Measurements from ENCODE around the gene UBXN2A. TPM values are rescaled to one million over a fixed set of nuclear protein-coding genes. Genes with fewer than 3 reads are reported as not detected.

Gene UBXN2A
- total RNA-seq = 1 to 10 TPM; 4.0 to 7.3 TPM

- TF ChIP-seq POLR2A (IDR thresholded peaks at IDR 0.05) = peak; percentile 74 to 87 (median 79)
- TF ChIP-seq, protein P1, sequence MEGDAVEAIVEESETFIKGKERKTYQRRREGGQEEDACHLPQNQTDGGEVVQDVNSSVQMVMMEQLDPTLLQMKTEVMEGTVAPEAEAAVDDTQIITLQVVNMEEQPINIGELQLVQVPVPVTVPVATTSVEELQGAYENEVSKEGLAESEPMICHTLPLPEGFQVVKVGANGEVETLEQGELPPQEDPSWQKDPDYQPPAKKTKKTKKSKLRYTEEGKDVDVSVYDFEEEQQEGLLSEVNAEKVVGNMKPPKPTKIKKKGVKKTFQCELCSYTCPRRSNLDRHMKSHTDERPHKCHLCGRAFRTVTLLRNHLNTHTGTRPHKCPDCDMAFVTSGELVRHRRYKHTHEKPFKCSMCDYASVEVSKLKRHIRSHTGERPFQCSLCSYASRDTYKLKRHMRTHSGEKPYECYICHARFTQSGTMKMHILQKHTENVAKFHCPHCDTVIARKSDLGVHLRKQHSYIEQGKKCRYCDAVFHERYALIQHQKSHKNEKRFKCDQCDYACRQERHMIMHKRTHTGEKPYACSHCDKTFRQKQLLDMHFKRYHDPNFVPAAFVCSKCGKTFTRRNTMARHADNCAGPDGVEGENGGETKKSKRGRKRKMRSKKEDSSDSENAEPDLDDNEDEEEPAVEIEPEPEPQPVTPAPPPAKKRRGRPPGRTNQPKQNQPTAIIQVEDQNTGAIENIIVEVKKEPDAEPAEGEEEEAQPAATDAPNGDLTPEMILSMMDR (IDR thresholded peaks at IDR 0.05) = peak in 1 of 7 experiments; percentile 9
- no peaks in the 10 kb centered on the region for H3K27me3 ChIP-seq
- 0% methylated on average over 10 to 77 of the region's 77 CpGs for WGBS, 2 donors
- H3K4me1 ChIP-seq = peaks cover 13% of the 10 kb centered on the region
- H3K27ac ChIP-seq = peak within 1 kb of the TSS; percentile 80 to 93 (median 90)
- H3K4me3 ChIP-seq = peak within 1 kb of the TSS; percentile 20 to 37
- peak; percentile 93 for ATAC-seq
- no peaks in the 10 kb centered on the region for H3K9me3 ChIP-seq
- no peaks in the 10 kb centered on the region for H3K36me3 ChIP-seq (replicated peaks in 1 of 2; ENCODE audit: insufficient read depth in 1 of 2, low read depth in 2 of 2)
- peak; percentile 74 to 86 (median 78) for DNase-seq
- intact Hi-C loops (cut with DNase I) = no loop called here
Observed at GRCh38 chr2:23939987-23940717, at the start of gene UBXN2A. Gene UBXN2A, plus strand, starts transcription at chr2:23940463. Its CDS starts 17,852 bp downstream, at chr2:23958315.

DNA sequence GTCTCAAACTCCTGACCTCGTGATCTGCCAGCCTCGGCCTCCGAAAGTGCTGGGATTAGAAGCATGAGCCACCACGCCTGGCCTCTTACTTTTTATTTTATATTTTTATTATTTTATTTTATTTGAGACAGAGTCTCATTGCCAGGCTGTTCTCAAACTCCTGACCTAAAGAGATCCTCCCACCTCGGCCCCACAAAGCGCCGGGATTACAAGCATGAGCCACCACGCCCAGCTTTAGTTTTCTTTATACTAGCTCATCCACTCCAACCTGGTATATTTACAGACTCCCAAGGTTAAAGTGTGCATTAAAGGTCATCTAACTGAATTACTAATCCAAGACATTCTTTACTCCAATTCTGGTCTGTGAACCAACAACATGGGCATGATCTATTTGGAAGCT is 40.1 kb upstream of the UBXN2A start:
- no peak for DNase-seq
- intact Hi-C loops (cut with DNase I) = no loop called here
- no peak for ATAC-seq
- Histone ChIP-seq H3K27me3 (no peaks in the 10 kb centered on the region), H3K4me3 (no peak overlapping the region), H3K4me1 (peaks cover 28% of the 10 kb centered on the region), H3K27ac (no peak overlapping the region), H3K36me3 (replicated peaks in 1 of 2; ENCODE audit: insufficient read depth in 1 of 2, low read depth in 2 of 2) (no peaks in the 10 kb centered on the region), H3K9me3 (no peaks in the 10 kb centered on the region)
- 96 to 99% methylated on average over 8 of the region's 8 CpGs for WGBS, 2 donors
- TF ChIP-seq, protein P1 (IDR thresholded peaks at IDR 0.05) = no peak
- TF ChIP-seq POLR2A (IDR thresholded peaks at IDR 0.05) = no peak

DNA sequence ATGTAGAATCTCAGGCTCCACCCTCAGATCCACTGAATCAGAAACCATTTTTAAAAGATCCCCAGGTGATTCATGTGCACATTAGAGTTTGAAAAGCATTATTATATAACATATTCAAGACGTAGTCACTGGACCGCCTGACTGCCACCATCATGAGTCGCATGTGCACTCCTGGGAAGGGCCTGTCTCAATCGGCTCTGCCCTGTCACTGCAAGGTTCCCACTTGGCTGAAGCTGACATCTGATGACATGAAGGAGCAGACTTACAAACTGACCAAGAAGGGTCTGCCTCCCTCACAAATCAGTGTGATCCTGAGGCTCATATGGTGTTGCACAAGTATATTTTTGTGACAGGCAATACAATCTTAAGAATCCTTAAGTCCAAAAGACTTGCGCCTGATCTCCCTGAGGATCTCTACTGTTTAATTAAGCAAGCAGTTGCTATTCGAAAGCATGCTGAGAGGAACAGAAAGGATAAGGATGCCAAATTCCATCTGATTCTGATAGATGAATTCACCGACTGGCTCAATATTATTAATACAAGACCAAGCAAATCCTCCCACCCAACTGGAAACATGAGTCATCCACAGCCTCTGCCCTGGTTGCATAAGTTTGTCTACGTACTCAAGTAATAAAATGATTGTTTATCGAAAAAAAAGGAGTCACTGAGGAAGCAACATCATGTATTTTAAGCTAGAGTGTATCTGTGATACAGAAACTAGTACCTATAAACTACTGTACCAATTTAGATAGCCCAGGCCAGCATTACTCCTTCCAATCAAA is 39.5 kb upstream of the UBXN2A start:
- TF ChIP-seq, protein P1 (IDR thresholded peaks at IDR 0.05) = no peak
- TF ChIP-seq POLR2A (IDR thresholded peaks at IDR 0.05) = no peak
- ATAC-seq (no peak), DNase-seq (peak in 2 of 4 donors; percentile 14 to 19)
- H3K36me3 ChIP-seq (replicated peaks in 1 of 2; ENCODE audit: insufficient read depth in 1 of 2, low read depth in 2 of 2) = no peaks in the 10 kb centered on the region
- WGBS, 2 donors = 70 to 73% methylated on average over 9 of the region's 9 CpGs
- intact Hi-C loops (cut with DNase I) = no loop called here
- no peaks in the 10 kb centered on the region for H3K27me3 ChIP-seq
- no peaks in the 10 kb centered on the region for H3K9me3 ChIP-seq
- no peak overlapping the region for H3K4me3 ChIP-seq
- no peak overlapping the region for H3K27ac ChIP-seq
- peaks cover 28% of the 10 kb centered on the region for H3K4me1 ChIP-seq

DNA sequence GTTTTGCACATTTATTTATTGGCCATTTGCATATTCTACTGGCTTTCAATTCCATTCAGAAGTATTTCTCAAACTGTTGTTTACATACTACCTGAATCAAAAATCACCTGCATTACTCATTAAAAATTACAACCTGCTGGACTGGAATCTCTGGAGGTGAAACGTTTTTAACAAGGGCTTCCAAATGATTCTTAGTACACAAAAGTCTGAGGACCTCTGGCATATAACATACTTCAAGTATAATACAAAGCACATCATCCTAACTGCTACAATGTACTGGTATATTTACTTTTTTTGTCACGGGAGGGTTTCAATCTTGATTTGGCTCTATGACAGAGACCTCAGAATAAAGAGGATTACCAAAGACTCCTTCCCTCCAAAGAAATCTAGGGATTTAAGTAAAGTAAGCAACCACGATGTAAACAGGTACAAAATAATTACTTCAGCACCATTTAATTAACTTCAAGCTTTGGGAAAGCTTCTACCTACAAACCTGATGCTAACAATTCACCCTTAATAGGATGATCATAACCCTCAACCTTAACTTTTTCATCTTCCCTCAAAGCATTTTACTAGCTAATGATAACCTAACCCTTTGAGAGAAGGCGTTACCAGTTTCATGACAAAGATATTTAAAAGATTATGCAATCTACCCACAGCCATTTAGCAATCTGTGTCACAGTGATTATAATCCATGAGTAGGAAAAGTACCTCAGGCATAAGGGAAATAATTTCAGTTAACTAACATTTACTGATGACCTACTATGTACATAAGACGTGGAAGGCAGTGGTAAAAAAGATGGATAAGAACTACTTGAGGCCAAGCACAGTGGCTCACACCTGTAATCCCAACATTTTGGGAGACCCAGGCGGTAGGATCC is 38.1 kb upstream of the UBXN2A start:
- H3K4me1 ChIP-seq = peaks cover 28% of the 10 kb centered on the region
- no peaks in the 10 kb centered on the region for H3K36me3 ChIP-seq (replicated peaks in 1 of 2; ENCODE audit: insufficient read depth in 1 of 2, low read depth in 2 of 2)
- no peak overlapping the region for H3K4me3 ChIP-seq
- no peaks in the 10 kb centered on the region for H3K27me3 ChIP-seq
- ATAC-seq (no peak), DNase-seq (no peak)
- intact Hi-C loops (cut with DNase I) = no loop called here
- H3K27ac ChIP-seq = peak overlapping the region in 1 of 4 donors; percentile 37
- 52 to 55% methylated on average over 6 of the region's 6 CpGs for WGBS, 2 donors
- TF ChIP-seq, protein P1 (IDR thresholded peaks at IDR 0.05) = no peak
- no peak for TF ChIP-seq POLR2A (IDR thresholded peaks at IDR 0.05)
- H3K9me3 ChIP-seq = no peaks in the 10 kb centered on the region

All from body of pancreas (tissue), 4 donors.